ENCODE measurements around the gene LSM4.

GRCh38 chr19:18304208-18304457 lies 18.7 kb downstream of the LSM4 start:
- TF ChIP-seq CTCF (IDR thresholded peaks at IDR 0.05; ENCODE audit: low read depth, low read length, poor library complexity, severe bottlenecking) (no peak), EZH2phosphoT487 (IDR thresholded peaks at IDR 0.05; ENCODE audit: borderline replicate concordance, low read length) (no peak)
